H1 (cell line): Measurements from ENCODE around the gene MRPL54. TPM values are rescaled to one million over a fixed set of nuclear protein-coding genes. Genes with fewer than 3 reads are reported as not detected.

ENCODE experiments used
- ASH2L ChIP-seq: fragments of 200-600, 300-600 bp; sonication (generic); IDR thresholded peaks from one replicate; pipeline ENCODE4 v1.7.1; 2017; ENCODE audit warnings: low read length
- CBX8 ChIP-seq: fragments of 300-800, 300-1000 bp; sonication (generic); IDR thresholded peaks from 2 replicates; pipeline ENCODE4 v1.7.1; 2016; ENCODE audit warnings: low read depth, low read length, borderline replicate concordance
- CTBP2 ChIP-seq: IDR thresholded peaks from 2 replicates; pipeline ENCODE4 v1.7.0; 2011; ENCODE audit warnings: borderline replicate concordance, mild to moderate bottlenecking, moderate library complexity, mixed read lengths, low read length; ENCODE audit not compliant: insufficient read depth, insufficient read length
- RBBP5 ChIP-seq: IDR thresholded peaks from 2 replicates; pipeline ENCODE4 v1.7.1; 2012; ENCODE audit warnings: low read depth, mild to moderate bottlenecking, inconsistent platforms, low read length, moderate library complexity, borderline replicate concordance
- SRF ChIP-seq: IDR thresholded peaks from 2 replicates; pipeline ENCODE4 v1.6.1; 2011; ENCODE audit warnings: mild to moderate bottlenecking, low read depth, low read length, moderate library complexity
- polyA plus RNA-seq, 7 experiments: library from polyadenylated mRNA; depleted of rRNA in 3 of 7; stranded (reverse) in 5 of 7; unstranded in 2 of 7; fragments of >200 nt in 5 of 7; fragments of 200-250 nt in 2 of 7; gene quantifications; 1 replicate in 5 of 7; 2 replicates in 1 of 7; 4 replicates in 1 of 7; pipeline versions ENCODE4 v1.2.1 to v1.2.3, GENCODE V29; 2011 to 2013; ENCODE audit warnings: missing spikeins in 2 of 7, mixed read lengths in 2 of 7
- total RNA-seq: library from RNA; stranded (reverse); fragmentation: NEBNext Ultra II Directional; extraction: Animal tissue kit (Norgen Biotek cat#: 25700); gene quantifications from 2 replicates; pipeline ENCODE4 v1.2.1, GENCODE V29; 2021
- TF ChIP-seq, protein P1 (sequence below): fragments of 300-600 bp; sonication (generic); IDR thresholded peaks from 2 replicates; pipeline ENCODE4 v1.7.1; 2012; ENCODE audit warnings: low read length, moderate library complexity, mild to moderate bottlenecking, inconsistent platforms; ENCODE audit not compliant: insufficient replicate concordance

MRPL54 gene
- total and polyA plus RNA-seq, 2 of the 8 experiments (the other 6 are each of a cell fraction or from before 2014, with no cell fraction given), result 63.8 to 72.8 TPM

DNA sequence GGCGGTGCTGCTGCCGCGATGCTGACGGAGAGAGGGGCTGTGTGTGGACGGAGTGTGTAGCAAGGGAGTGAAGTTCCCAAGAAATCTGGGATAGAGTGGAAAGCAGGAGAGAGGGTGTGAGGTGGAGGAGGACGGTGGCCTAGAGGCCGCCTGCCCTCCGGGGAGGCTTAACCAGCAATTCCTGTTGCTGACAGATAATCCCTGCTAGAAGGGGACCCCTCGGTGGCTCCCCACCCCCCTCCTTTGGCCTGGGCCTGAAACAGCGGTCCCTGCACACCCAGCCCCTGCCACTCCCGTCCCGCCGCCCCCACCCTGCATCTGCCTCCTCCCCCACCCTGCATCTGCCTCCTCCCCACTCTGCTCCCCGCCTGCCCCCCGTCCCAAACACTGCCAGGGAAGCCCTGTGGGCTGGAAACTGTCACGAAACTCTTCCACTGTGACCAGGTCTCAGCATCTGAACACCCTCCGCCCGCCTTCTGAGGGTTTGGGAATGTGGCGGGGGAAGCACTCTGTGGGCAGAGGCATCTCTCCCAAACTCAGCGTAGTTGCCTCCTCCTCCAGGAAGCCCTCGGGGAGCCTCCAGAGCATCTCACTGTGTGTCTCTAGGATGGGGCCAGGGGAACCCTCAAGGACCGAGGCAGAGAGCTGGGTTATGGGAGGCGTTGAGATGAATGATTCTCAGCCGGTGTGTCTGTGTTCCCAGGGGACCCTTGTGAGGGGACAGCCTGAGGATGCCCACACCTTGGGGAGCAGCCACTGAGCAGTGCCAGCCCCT is 40.8 kb downstream of the MRPL54 start (continued):
- TF ChIP-seq, protein P1, sequence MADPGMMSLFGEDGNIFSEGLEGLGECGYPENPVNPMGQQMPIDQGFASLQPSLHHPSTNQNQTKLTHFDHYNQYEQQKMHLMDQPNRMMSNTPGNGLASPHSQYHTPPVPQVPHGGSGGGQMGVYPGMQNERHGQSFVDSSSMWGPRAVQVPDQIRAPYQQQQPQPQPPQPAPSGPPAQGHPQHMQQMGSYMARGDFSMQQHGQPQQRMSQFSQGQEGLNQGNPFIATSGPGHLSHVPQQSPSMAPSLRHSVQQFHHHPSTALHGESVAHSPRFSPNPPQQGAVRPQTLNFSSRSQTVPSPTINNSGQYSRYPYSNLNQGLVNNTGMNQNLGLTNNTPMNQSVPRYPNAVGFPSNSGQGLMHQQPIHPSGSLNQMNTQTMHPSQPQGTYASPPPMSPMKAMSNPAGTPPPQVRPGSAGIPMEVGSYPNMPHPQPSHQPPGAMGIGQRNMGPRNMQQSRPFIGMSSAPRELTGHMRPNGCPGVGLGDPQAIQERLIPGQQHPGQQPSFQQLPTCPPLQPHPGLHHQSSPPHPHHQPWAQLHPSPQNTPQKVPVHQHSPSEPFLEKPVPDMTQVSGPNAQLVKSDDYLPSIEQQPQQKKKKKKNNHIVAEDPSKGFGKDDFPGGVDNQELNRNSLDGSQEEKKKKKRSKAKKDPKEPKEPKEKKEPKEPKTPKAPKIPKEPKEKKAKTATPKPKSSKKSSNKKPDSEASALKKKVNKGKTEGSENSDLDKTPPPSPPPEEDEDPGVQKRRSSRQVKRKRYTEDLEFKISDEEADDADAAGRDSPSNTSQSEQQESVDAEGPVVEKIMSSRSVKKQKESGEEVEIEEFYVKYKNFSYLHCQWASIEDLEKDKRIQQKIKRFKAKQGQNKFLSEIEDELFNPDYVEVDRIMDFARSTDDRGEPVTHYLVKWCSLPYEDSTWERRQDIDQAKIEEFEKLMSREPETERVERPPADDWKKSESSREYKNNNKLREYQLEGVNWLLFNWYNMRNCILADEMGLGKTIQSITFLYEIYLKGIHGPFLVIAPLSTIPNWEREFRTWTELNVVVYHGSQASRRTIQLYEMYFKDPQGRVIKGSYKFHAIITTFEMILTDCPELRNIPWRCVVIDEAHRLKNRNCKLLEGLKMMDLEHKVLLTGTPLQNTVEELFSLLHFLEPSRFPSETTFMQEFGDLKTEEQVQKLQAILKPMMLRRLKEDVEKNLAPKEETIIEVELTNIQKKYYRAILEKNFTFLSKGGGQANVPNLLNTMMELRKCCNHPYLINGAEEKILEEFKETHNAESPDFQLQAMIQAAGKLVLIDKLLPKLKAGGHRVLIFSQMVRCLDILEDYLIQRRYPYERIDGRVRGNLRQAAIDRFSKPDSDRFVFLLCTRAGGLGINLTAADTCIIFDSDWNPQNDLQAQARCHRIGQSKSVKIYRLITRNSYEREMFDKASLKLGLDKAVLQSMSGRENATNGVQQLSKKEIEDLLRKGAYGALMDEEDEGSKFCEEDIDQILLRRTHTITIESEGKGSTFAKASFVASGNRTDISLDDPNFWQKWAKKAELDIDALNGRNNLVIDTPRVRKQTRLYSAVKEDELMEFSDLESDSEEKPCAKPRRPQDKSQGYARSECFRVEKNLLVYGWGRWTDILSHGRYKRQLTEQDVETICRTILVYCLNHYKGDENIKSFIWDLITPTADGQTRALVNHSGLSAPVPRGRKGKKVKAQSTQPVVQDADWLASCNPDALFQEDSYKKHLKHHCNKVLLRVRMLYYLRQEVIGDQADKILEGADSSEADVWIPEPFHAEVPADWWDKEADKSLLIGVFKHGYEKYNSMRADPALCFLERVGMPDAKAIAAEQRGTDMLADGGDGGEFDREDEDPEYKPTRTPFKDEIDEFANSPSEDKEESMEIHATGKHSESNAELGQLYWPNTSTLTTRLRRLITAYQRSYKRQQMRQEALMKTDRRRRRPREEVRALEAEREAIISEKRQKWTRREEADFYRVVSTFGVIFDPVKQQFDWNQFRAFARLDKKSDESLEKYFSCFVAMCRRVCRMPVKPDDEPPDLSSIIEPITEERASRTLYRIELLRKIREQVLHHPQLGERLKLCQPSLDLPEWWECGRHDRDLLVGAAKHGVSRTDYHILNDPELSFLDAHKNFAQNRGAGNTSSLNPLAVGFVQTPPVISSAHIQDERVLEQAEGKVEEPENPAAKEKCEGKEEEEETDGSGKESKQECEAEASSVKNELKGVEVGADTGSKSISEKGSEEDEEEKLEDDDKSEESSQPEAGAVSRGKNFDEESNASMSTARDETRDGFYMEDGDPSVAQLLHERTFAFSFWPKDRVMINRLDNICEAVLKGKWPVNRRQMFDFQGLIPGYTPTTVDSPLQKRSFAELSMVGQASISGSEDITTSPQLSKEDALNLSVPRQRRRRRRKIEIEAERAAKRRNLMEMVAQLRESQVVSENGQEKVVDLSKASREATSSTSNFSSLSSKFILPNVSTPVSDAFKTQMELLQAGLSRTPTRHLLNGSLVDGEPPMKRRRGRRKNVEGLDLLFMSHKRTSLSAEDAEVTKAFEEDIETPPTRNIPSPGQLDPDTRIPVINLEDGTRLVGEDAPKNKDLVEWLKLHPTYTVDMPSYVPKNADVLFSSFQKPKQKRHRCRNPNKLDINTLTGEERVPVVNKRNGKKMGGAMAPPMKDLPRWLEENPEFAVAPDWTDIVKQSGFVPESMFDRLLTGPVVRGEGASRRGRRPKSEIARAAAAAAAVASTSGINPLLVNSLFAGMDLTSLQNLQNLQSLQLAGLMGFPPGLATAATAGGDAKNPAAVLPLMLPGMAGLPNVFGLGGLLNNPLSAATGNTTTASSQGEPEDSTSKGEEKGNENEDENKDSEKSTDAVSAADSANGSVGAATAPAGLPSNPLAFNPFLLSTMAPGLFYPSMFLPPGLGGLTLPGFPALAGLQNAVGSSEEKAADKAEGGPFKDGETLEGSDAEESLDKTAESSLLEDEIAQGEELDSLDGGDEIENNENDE, result no peak
- TF ChIP-seq CBX8 (no peak), RBBP5 (no peak), SRF (no peak), ASH2L (no peak), CTBP2 (no peak)
